ENCODE data around the gene ADCY3. TPM values are rescaled to one million over a fixed set of nuclear protein-coding genes. Genes with fewer than 3 reads are reported as not detected.

The ADCY3 gene
- total RNA-seq, 1 donor: 42.0 TPM

GRCh38 chr2:24910245-24910644 lies 9.8 kb downstream of the ADCY3 start:
- TF ChIP-seq, protein P1, sequence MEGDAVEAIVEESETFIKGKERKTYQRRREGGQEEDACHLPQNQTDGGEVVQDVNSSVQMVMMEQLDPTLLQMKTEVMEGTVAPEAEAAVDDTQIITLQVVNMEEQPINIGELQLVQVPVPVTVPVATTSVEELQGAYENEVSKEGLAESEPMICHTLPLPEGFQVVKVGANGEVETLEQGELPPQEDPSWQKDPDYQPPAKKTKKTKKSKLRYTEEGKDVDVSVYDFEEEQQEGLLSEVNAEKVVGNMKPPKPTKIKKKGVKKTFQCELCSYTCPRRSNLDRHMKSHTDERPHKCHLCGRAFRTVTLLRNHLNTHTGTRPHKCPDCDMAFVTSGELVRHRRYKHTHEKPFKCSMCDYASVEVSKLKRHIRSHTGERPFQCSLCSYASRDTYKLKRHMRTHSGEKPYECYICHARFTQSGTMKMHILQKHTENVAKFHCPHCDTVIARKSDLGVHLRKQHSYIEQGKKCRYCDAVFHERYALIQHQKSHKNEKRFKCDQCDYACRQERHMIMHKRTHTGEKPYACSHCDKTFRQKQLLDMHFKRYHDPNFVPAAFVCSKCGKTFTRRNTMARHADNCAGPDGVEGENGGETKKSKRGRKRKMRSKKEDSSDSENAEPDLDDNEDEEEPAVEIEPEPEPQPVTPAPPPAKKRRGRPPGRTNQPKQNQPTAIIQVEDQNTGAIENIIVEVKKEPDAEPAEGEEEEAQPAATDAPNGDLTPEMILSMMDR (IDR thresholded peaks at IDR 0.05; ENCODE audit: insufficient read depth, low read length): no peak
- no peak for DNase-seq (ENCODE audit: low read depth)
- no peak overlapping the region for H3K4me3 ChIP-seq (ENCODE audit: low read depth, low read length)

GRCh38 chr2:24909555-24910177 lies 10.4 kb downstream of the ADCY3 start:
- TF ChIP-seq, protein P1 (IDR thresholded peaks at IDR 0.05; ENCODE audit: insufficient read depth, low read length): no peak
- DNase-seq (ENCODE audit: low read depth): peak; percentile 39
- H3K4me3 ChIP-seq (ENCODE audit: low read depth, low read length): no peak overlapping the region

DNA sequence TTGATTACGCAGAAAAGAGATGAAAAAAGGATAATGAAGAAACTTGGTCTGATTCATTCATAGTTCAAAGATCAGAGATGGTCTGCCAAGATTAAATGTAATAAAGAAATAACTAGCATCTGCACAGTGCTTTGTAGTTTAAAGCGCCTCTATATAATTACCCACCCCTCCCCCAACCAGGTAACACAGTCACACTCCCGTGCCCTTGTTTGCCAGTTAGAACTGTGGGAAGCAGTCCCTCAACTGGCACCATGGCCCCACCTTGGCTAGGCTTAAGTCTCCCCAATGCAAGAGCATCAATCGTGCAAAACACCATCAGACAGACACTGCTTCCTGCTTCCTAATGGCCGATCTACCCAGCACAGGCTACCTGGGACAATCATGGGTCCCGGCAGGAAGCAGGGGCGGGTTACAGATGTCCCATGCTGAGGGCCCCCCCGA lies 11.6 kb downstream of the ADCY3 start:
- no peak for DNase-seq (ENCODE audit: low read depth)
- no peak overlapping the region for H3K4me3 ChIP-seq (ENCODE audit: low read depth, low read length)
- TF ChIP-seq, protein P1 (IDR thresholded peaks at IDR 0.05; ENCODE audit: insufficient read depth, low read length): no peak

- no peak overlapping the region for H3K4me3 ChIP-seq (ENCODE audit: low read depth, low read length)
- TF ChIP-seq, protein P1 (IDR thresholded peaks at IDR 0.05; ENCODE audit: insufficient read depth, low read length): no peak
- DNase-seq (ENCODE audit: low read depth): no peak
These were observed 12.9 kb downstream of the ADCY3 start for GRCh38 chr2:24907116-24907515.

- H3K4me3 ChIP-seq (ENCODE audit: low read depth, low read length): no peak overlapping the region
- TF ChIP-seq, protein P1 (IDR thresholded peaks at IDR 0.05; ENCODE audit: insufficient read depth, low read length): no peak
- DNase-seq (ENCODE audit: low read depth): no peak
These were observed 13.6 kb downstream of the ADCY3 start for GRCh38 chr2:24906466-24906865.

GRCh38 chr2:24903161-24904103 lies 16.6 kb downstream of the ADCY3 start:
- TF ChIP-seq, protein P1 (IDR thresholded peaks at IDR 0.05; ENCODE audit: insufficient read depth, low read length): no peak
- H3K4me3 ChIP-seq (ENCODE audit: low read depth, low read length): no peak overlapping the region
- no peak for DNase-seq (ENCODE audit: low read depth)
